A549 (cell line): ENCODE measurements around the gene ANGEL1.

Experiments
- POLR2A ChIP-seq: IDR thresholded peaks from 2 replicates; pipeline ENCODE4 v1.6.1; 2012; ENCODE audit warnings: mild to moderate bottlenecking, low read length
- RAD21 ChIP-seq, 2 experiments: fragments of >200 bp in 1 of 2; sonication (Bioruptor Twin) in 1 of 2; formaldehyde crosslinking in 1 of 2; IDR thresholded peaks in 1 of 2; conservative IDR thresholded peaks in 1 of 2; 2 replicates in 1 of 2; 3 replicates in 1 of 2; pipeline ENCODE4 v1.6.1; 2012 to 2018; ENCODE audit warnings: inconsistent platforms in 1 of 2
- TF ChIP-seq, protein P1 (sequence below): fragments of >200 bp; sonication (Bioruptor Twin); formaldehyde crosslinking; IDR thresholded peaks from 3 replicates; pipeline ENCODE4 v1.5.1; 2016

DNA sequence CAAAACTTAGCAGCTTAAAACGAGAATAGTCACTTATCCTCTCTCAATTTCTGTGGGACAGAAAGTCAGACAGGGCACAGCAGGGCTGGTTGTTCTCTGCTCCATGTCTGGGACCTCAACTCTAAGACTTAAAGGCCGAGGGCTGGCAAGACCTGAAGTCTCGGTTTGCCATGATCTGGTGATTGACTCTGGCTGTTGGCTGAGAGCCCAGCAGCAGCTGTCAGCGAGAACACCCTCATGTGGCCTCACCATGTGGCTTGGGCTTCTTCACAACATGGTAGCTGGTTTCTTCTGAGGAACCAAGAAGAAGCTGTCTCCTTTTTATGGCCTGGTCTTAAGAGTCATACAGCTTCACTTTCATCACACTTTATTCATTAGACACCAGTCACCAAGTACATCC is 53.1 kb downstream of the ANGEL1 start:
- TF ChIP-seq, protein P1, sequence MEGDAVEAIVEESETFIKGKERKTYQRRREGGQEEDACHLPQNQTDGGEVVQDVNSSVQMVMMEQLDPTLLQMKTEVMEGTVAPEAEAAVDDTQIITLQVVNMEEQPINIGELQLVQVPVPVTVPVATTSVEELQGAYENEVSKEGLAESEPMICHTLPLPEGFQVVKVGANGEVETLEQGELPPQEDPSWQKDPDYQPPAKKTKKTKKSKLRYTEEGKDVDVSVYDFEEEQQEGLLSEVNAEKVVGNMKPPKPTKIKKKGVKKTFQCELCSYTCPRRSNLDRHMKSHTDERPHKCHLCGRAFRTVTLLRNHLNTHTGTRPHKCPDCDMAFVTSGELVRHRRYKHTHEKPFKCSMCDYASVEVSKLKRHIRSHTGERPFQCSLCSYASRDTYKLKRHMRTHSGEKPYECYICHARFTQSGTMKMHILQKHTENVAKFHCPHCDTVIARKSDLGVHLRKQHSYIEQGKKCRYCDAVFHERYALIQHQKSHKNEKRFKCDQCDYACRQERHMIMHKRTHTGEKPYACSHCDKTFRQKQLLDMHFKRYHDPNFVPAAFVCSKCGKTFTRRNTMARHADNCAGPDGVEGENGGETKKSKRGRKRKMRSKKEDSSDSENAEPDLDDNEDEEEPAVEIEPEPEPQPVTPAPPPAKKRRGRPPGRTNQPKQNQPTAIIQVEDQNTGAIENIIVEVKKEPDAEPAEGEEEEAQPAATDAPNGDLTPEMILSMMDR = no peak
- TF ChIP-seq RAD21 (conservative IDR thresholded peaks at IDR 0.05 in 1 of 2, IDR thresholded peaks at IDR 0.05 in 1 of 2) = no peak
- TF ChIP-seq POLR2A = no peak
